Measurements from ENCODE around the gene ESPN. TPM values are rescaled to one million over a fixed set of nuclear protein-coding genes. Genes with fewer than 3 reads are reported as not detected.
"Not testable (repeated sequence)": the region's sequence is repeated elsewhere in the genome, so short reads cannot be mapped to it uniquely, and the experiment has no call there.

The ESPN gene
- total RNA-seq, 1 experiment from 2014 or later = 2.2 TPM

DNA sequence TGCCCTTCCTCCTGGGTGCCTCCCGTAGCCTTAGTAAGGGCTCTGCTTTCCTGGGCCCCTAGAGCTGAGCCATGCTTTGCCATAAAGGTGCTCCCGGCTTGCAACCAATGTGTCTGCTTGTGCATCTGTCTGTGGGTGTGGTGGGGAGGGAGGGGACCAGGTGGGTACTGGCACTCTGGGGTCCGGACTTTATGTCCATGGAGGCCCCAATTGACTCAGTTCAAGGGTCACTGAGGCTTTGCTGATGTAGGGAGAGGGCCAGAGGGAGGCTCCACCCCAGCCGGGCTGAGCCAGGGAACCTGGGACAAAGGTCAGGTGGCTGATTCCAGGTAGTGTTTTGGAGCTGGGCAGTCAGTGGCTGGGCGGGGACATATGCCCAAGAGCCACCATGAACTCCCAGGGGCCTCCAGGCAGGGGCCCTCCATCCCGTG lies 26.4 kb downstream of the ESPN start:
- TF ChIP-seq, protein P1, sequence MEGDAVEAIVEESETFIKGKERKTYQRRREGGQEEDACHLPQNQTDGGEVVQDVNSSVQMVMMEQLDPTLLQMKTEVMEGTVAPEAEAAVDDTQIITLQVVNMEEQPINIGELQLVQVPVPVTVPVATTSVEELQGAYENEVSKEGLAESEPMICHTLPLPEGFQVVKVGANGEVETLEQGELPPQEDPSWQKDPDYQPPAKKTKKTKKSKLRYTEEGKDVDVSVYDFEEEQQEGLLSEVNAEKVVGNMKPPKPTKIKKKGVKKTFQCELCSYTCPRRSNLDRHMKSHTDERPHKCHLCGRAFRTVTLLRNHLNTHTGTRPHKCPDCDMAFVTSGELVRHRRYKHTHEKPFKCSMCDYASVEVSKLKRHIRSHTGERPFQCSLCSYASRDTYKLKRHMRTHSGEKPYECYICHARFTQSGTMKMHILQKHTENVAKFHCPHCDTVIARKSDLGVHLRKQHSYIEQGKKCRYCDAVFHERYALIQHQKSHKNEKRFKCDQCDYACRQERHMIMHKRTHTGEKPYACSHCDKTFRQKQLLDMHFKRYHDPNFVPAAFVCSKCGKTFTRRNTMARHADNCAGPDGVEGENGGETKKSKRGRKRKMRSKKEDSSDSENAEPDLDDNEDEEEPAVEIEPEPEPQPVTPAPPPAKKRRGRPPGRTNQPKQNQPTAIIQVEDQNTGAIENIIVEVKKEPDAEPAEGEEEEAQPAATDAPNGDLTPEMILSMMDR (IDR thresholded peaks at IDR 0.05; ENCODE audit: unreplicated experiment) = no peak
- BruUV-seq (replicated peaks) = no TSS peak
- intact Hi-C loops (cut with micrococcal nuclease; ENCODE audit: unreplicated experiment) = no loop called here

DNA sequence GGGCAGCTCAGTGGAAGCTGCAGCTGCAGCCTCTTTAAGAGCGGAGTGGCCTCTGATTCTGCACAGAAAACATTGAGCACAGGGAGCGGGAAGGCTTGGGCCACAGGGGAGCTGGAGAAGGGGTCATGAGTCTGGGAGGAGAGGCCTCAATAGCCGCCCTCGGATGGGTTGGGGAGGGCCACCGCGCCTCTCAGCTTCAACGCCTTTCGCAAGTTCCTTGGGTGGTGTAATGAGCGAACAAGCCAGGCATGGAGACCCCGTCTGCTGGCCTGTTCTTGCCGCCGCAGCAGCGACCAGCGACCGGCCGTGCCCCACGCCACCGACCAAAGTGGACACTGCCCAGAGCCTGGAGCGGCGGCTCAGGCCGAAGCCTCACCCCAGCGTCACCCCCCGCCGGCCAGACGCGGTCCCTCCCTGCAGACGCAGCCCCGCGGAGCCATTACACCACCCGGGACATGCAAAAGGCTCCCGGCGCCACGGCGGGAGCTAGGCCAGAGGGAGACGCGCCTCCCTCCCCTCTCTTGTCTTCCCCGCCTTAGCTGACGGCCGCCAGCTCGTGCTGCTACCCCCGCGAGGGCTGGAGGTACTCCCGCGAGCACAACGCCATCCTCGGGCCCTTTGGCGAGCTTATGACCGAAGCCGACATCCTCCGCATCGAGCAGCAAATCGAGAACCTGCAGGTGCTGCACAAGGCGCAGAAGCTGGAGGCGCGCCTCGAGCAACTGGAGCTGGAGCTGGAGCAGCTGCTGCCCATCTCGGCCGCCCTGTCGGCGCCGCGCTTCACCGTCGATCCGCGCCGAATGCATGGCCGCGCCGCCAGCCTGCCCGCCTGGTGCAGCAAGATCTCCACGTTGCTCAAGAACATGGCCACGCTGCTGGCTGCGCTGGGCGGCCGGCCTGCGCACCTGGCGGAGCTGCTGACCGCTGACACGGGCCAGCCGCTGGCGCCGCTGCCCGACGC lies 29.6 kb downstream of the ESPN start:
- H3K4me1 Mint-ChIP-seq (ENCODE audit: low read depth, unreplicated experiment); CTCF ChIA-PET; H3K27ac Mint-ChIP-seq (ENCODE audit: unreplicated experiment); H3K4me3 Mint-ChIP-seq (ENCODE audit: low read depth, unreplicated experiment); DNase-seq; H3K36me3 Mint-ChIP-seq (ENCODE audit: insufficient read depth, unreplicated experiment); H3K9me3 Mint-ChIP-seq (ENCODE audit: low read depth, unreplicated experiment); intact Hi-C loops (cut with micrococcal nuclease; ENCODE audit: unreplicated experiment); BruUV-seq (replicated peaks): not testable (repeated sequence)
- H3K27me3 Mint-ChIP-seq (ENCODE audit: unreplicated experiment) = peaks cover 13% of the 10 kb centered on the region

More for the DNA sequence above, 26.4 kb downstream of the ESPN start:
- H3K27me3 Mint-ChIP-seq (ENCODE audit: unreplicated experiment) = peaks cover 17% of the 10 kb centered on the region
- H3K9me3 Mint-ChIP-seq (ENCODE audit: low read depth, unreplicated experiment) = no peaks in the 10 kb centered on the region
- no peaks in the 10 kb centered on the region for H3K4me1 Mint-ChIP-seq (ENCODE audit: low read depth, unreplicated experiment)
- CTCF ChIA-PET = interaction anchor here (1.4 kb wide), 1 partner anchor 10 kb away, joined by 5 read pairs; no protein-coding TSS in a partner anchor
- H3K4me3 Mint-ChIP-seq (ENCODE audit: low read depth, unreplicated experiment) = no peak overlapping the region
- H3K36me3 Mint-ChIP-seq (ENCODE audit: insufficient read depth, unreplicated experiment) = peaks cover 5% of the 10 kb centered on the region
- no peak overlapping the region for H3K27ac Mint-ChIP-seq (ENCODE audit: unreplicated experiment)
- no peak for DNase-seq

DNA sequence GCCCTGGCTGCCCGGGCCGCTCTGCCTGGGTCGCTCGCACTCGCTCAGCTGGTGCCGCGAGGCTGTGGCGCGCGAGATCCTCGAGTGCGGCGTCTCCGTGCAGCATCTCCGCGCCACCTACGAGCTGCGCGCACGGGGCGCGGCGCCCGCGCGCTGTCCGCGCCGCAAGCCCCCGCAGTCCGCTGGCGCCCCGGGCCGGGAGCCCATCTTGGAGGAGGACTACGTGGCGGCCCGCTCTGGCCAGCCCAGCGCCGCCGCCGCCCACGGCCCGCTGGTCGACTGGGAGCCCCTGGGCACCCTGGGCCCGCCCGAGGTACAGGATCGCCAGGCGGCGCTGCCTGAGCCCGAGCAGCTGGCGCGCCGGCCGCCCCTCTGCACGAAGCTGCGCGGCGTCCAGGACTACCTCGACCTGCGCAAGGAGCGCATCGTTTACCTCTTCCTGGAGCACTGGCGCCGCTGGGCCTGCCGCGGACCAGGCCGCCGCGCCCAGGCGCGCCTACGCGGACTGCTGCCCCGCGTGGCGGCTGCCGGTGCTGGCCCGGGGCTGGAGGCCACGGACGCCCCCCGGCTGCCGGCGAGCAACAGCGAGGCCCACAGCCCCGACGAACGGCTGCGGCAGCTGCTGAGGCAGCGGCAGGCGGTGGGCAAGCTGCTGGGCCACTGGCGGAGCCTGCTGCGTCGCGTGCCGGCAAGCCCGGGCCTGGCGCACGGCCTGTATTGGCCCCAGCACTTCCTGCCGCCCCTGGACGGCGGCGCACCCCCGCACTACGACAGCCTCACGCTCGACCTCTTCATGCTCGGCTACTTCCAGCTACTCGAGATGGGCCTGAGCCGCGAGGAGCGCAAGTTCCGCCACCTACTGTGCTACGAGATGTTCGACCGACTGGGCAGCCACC lies 30.5 kb downstream of the ESPN start:
- intact Hi-C loops (cut with micrococcal nuclease; ENCODE audit: unreplicated experiment) = no loop called here
- H3K27me3 Mint-ChIP-seq (ENCODE audit: unreplicated experiment) = peaks cover 3% of the 10 kb centered on the region
- no peak overlapping the region for H3K4me3 Mint-ChIP-seq (ENCODE audit: low read depth, unreplicated experiment)
- CTCF ChIA-PET = no interaction called here
- H3K27ac Mint-ChIP-seq (ENCODE audit: unreplicated experiment) = no peak overlapping the region
- no peaks in the 10 kb centered on the region for H3K9me3 Mint-ChIP-seq (ENCODE audit: low read depth, unreplicated experiment)
- H3K36me3 Mint-ChIP-seq (ENCODE audit: insufficient read depth, unreplicated experiment) = no peaks in the 10 kb centered on the region
- H3K4me1 Mint-ChIP-seq (ENCODE audit: low read depth, unreplicated experiment) = no peaks in the 10 kb centered on the region
- TF ChIP-seq, protein P1 (IDR thresholded peaks at IDR 0.05; ENCODE audit: unreplicated experiment) = no peak
- BruUV-seq (replicated peaks) = no TSS peak
- no peak for DNase-seq

DNA sequence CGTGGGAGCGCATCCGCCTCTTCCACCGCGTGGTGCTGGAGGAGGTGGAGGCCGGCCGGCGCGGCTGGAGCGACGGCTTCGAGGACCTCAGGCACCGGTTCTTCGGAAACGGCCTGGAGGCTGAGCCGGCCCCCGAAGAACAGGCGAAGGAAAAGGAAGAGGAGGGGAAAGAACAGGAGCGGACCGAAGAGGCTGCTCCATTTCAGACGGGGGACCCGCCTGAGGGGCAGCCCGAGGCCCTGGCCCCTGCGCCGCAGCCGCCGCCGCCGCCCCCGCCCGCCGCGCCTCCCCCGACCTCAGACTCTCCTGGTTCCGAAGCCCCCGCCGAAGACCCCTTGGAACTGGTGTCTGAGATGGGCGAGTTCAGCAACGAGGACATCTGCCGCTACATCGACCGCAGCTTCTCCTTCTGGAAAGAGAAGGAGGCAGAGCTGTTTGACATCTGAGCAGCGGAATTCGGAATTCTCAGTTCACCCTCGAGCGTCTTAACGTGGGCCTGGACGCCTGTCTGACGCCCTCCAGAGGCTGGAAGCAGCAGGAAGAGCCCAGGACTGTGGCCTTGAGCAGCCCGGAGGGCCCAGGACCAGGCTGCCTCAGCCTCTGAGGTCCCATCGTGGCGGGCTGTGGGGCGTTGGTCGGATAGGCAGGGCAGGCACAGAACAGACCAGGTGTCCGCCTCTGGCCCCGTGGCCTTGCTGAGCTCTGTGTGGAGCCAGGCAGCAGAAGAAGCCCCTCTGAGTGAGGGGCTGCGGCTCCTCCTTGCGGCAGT lies 31.4 kb downstream of the ESPN start:
- H3K27ac Mint-ChIP-seq (ENCODE audit: unreplicated experiment); DNase-seq; H3K9me3 Mint-ChIP-seq (ENCODE audit: low read depth, unreplicated experiment); H3K4me1 Mint-ChIP-seq (ENCODE audit: low read depth, unreplicated experiment); BruUV-seq (replicated peaks); H3K27me3 Mint-ChIP-seq (ENCODE audit: unreplicated experiment); intact Hi-C loops (cut with micrococcal nuclease; ENCODE audit: unreplicated experiment); CTCF ChIA-PET; H3K4me3 Mint-ChIP-seq (ENCODE audit: low read depth, unreplicated experiment); H3K36me3 Mint-ChIP-seq (ENCODE audit: insufficient read depth, unreplicated experiment): not testable (repeated sequence)

Measured in Calu3 (cell line).